NCI-H2081 (cell line): Measurements from ENCODE around the gene CLC.
A peak's percentile ranks its signal among the peaks of the same experiment; 100 is the strongest.
"Not testable (repeated sequence)": the region's sequence is repeated elsewhere in the genome, so short reads cannot be mapped to it uniquely, and the experiment has no call there.

ENCODE experiments used
- DNase-seq, 2 experiments: peaks; one replicate each; lab custom pipeline; 2025; lab: John Stamatoyannopoulos, UW

CLC gene

GRCh38 chr19:39737891-39738290 lies at the start of gene CLC:
Gene CLC (minus strand): TSS chr19:39738029. CDS start chr19:39737952, 77 bp downstream.
- no peak for DNase-seq

DNA sequence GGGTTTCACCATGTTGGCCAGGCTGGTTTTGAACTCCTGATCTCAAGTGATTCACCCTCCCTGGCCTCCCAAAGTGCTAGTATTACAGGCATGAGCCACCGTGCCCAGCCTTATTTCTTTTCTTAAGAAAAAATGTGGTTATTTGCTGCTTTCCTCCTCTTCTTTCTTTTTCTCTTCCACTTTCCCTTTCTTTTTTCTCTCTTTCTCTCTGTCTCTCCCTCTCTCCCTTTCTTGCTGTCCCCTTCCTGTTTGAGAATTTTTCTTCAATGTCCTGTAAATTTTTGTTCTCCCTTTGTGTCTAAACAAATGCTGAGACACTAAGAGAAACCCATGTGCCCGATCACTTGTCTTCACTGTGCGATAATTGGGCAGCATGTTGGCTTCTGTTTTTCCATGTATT lies 43.1 kb upstream of the CLC start:
- no peak for DNase-seq

- no peak for DNase-seq
Measured at GRCh38 chr19:39778763-39779162, 40.9 kb upstream of the CLC start, which contains the start of gene LEUTX. Gene LEUTX (plus strand): TSS chr19:39778854. CDS start chr19:39778921, 67 bp downstream.

DNA sequence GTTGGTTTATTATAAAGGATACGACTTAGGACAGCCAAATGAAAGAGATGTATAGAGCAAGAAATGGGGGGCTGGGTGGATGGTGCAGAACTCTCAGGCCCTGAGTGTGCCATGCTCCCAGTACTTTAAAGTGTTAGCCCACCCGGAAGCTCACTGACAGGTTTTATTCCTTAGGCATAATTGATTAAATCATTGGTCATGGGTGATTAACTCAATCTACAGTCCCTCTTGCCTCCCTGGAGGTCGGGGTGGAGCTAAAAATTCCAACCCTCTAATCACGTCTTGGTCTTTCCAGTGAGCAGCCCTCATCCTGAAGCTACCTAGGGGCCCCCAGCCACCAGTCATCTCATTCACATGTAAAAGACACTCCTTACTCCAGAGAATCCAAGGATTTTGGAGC lies 31.0 kb upstream of the CLC start:
- DNase-seq: no peak

DNA sequence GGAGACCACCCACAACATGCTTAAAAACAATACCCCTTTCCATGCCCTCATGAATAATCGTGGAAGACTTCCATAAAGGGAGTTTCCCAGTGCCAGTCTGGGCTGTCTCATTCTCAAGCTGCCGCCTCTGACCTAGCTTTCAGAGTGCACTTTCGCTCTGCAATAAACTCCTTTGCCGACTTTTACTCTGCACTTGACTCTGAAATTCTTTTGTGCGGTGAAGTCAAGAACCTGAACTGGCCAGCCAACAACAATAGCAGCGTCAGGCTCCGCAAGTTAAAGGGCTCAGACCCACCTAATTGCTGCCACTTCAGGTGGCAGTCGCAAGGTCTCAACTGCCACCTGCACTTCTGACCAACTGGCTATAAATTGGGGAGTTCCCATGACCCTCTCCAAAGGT lies 30.5 kb upstream of the CLC start:
- DNase-seq: no peak

DNA sequence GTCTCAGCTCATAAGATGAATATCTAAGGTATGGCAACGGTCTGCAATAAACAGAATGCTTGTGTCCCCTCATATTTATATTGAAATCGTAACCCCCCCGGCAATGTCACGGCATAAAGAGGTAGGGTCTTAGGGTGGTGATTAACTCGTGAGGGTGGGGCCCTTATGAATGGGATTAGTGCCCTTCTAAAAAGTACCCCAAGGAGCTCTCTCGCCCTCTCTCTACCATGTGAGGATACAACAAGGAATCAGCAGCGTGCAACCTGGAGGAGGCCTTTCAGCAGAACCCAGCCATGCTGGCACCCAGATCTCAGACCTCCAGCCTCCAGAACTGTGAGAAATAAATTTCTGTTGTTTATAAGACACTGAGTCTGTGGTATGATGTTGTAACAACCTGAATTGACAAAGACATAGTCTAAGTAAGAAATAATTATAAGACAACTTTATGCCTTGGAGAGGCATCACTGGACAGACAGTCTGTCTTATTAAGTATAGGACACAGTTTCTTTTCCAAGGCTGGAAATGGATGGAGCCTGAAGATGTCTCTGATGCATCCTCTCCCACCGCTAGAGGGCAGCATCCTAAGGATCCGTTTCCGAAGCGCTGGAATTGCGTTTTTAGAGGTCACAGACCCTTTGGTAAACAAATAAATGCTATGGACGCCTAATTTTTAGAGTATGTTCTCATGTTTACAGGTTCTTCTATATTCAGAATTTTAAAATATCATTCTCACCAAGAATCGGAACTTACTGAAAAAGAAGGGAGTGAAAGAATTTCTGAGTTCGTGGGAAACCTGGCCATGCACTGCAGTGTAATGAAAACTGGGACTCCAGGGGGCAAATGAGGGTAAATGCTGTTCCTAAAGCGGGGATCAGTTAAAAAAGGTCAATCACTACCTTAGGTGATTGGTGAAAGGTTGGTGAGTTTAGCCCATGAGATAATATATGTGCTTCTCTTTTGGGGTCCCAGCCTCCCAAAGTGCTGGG lies 27.6 kb upstream of the CLC start:
- DNase-seq: peak; percentile 24 to 27

GRCh38 chr19:39761851-39762250 lies 24.0 kb upstream of the CLC start:
- not testable (repeated sequence) for DNase-seq

DNA sequence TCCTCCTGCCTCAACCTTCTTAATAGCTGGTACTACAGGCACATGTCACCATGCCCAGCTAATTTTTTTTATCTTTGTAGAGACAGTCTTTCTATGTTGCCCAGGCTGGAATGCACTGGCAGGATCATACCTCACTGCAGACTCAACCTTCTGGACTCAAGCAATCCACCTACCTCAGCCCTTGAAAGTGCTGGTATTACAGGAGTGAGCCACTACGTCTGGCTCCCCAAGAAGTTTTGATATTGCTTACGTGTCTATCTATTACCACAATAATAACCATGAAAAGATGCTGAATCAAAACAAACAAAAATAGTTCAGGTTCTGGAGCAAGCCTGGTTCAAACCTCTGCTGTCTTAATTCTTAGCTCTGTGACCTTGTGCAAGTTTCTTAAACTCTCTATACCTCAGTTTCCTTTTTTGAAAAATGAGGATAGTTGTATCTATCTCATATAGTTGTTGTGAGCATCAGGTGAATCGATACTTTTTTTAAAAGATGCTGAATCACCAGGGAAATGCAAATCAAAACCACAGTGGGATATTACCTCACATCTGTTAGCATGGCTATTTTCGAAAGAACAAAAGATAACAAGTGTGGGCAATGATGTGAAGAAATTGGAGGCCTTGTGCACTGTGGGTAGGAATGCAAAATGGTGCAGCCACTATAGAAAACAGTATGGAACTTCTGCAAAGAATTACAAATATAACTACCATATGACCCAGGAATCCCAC lies 21.8 kb upstream of the CLC start:
- DNase-seq: no peak

GRCh38 chr19:39754971-39755370 lies 17.1 kb upstream of the CLC start:
- no peak for DNase-seq

GRCh38 chr19:39754544-39754943 lies 16.7 kb upstream of the CLC start:
- no peak for DNase-seq

- no peak for DNase-seq
Measured at GRCh38 chr19:39752795-39753194, 15.0 kb upstream of the CLC start.

GRCh38 chr19:39752390-39752789 lies 14.6 kb upstream of the CLC start:
- DNase-seq: no peak

DNA sequence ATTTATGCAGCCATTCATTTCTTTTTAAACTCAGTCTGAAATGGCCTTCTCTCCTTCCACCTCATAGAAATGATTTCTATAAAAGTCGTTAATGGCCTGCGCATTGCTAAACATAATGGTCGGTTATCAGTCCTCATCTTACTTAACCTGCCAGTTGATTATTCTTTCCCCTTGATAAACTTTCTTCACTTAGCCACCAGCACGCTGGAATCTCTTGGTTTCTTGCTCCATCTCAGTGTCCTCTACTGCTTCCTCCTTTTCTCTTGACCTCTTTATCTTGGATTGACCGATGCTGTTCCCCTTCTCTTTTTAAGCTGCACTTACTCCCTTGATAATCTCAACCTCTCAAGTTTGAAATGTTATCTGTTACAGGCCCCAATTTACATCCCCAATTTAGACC lies 12.2 kb upstream of the CLC start:
- DNase-seq: no peak

- DNase-seq: no peak
Measured at GRCh38 chr19:39746836-39747529, 9.2 kb upstream of the CLC start.

GRCh38 chr19:39745643-39746042 lies 7.8 kb upstream of the CLC start:
- DNase-seq: no peak

DNA sequence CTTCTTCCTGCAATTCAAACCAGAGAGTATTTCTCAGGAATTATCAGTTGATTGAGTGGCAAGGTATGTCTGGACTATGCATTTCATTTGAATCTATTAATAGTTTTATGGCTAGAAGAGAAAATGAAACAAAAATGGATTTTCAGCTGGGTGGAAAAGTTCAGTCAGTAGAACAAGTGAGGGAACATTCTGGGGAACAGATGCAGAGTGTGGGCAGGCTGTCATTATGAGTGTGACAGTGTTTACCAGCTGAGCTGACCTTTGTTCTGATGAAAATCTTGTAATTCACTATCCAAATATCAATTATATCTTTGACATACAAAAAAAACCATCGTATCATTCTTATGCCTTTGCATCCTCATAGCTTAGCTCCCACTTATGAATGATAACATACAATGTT lies 2.6 kb upstream of the CLC start:
- no peak for DNase-seq

DNA sequence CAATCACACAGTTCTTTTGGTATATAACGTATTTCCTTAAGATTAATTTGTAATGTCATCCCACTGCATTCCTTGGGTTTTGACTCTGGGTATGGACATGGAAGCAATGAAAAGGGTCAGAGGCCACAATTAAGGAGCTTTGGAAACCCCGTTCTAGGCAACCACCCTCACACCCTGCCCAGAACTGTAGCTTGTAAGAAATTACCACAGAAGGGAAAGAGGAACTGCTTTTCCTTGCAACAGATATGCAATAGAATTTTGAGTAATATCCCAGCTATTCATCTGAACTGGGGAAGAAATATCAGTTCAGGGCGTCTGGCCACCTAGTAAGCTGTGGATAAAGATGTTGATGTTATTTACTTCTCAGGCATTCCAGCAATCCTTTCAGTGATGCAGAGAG lies 985 bp upstream of the CLC start:
- DNase-seq: no peak

GRCh38 chr19:39737351-39737750 lies 478 bp downstream of the CLC start:
- no peak for DNase-seq

GRCh38 chr19:39736088-39736487 lies 1.7 kb downstream of the CLC start:
- no peak for DNase-seq

- no peak for DNase-seq
Measured at GRCh38 chr19:39735688-39736087, 2.1 kb downstream of the CLC start.

- DNase-seq: no peak
Measured at GRCh38 chr19:39733841-39734240, 4.0 kb downstream of the CLC start.

DNA sequence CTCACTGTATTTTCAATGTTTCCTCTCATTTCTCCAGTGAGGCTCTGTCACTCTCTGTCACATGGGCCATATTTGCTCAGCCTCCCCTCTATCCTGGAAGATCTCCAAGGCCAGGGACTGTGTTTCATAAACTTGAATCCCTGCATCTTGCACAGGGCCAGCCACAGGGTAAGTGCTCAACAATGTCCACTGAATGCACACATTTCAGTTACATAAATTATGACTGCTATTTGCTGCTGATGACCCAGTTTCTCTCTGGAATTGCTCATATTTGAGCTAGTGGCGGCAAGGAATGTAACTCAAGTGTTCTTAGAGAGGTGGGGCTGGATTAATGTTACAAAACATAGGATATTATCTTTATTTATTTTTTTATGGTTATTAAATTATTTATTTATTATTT lies 6.1 kb downstream of the CLC start:
- DNase-seq: no peak
